Hepatocyte (in vitro differentiated cells): ENCODE results near the gene SLC31A1.

Source experiments
- CTCF ChIP-seq: fragments of 200-600 bp; sonication (generic); IDR thresholded peaks from 2 replicates; pipeline ENCODE4 v1.5.1; 2016; ENCODE audit warnings: antibody characterized with exemption, mild to moderate bottlenecking; ENCODE audit not compliant: poor library complexity
- EZH2 ChIP-seq: fragments of 200-600 bp; sonication (generic); IDR thresholded peaks from 2 replicates; pipeline ENCODE4 v1.6.1; 2016; ENCODE audit warnings: antibody characterized with exemption, mild to moderate bottlenecking, borderline replicate concordance

GRCh38 chr9:113220467-113221002 lies 809 bp upstream of the SLC31A1 start:
- TF ChIP-seq EZH2 (no peak), CTCF (no peak)
